ENCODE data around the gene CHST11. TPM values are rescaled to one million over a fixed set of nuclear protein-coding genes. Genes with fewer than 3 reads are reported as not detected.

The CHST11 gene
- total RNA-seq = 10 to 100 TPM in 5 of 7 donors, 1 to 10 TPM in 2; 4.2 to 39.9 (median 20.1) TPM
- polyA plus RNA-seq = 10 to 100 TPM in 1 of 2 donors, 1 to 10 TPM in 1; 4.0 to 23.7 TPM
- long read RNA-seq, donor 1, full-length matches to known transcripts = 2 of 15 reads
- long read RNA-seq, donor 1, partial matches to known transcripts = 0 of 15 reads
- long read RNA-seq, donor 1, other reads (novel, unspliced or antisense) = 13 of 15 reads
- long read RNA-seq, donor 2, full-length matches to known transcripts = 5 of 5 reads
- long read RNA-seq, donor 2, partial matches to known transcripts = 0 of 5 reads
- long read RNA-seq, donor 2, other reads (novel, unspliced or antisense) = 0 of 5 reads
- long read RNA-seq, donor 3, full-length matches to known transcripts = 23 of 42 reads
- long read RNA-seq, donor 3, partial matches to known transcripts = 0 of 42 reads
- long read RNA-seq, donor 3, other reads (novel, unspliced or antisense) = 19 of 42 reads

- Histone ChIP-seq H3K27me3 (no peaks in the 10 kb centered on the region), H3K9me3 (no peaks in the 10 kb centered on the region), H3K36me3 (no peaks in the 10 kb centered on the region), H3K4me3 (peak within 1 kb of the TSS; percentile 72), H3K4me1 (ENCODE audit: insufficient read depth) (no peaks in the 10 kb centered on the region), H3K27ac (peak within 1 kb of the TSS; percentile 39 to 57)
- no peak for TF ChIP-seq POLR2A (IDR thresholded peaks at IDR 0.05)
- peak in 1 of 3 donors; percentile 28 for TF ChIP-seq CTCF (IDR thresholded peaks at IDR 0.05)
- TF ChIP-seq EP300 (IDR thresholded peaks at IDR 0.05) = no peak
- intact Hi-C loops (cut with DNase I) = loop anchor here in 1 of 4 donors (10.0 kb wide), 1 partner anchor 408 kb away; no protein-coding TSS in a partner anchor
- peak; percentile 72 to 84 (median 73) for DNase-seq
- WGBS, 3 donors = 0 to 1% (median 0%) methylated on average over 46 to 47 of the region's 47 CpGs
Measured at GRCh38 chr12:104456417-104456949, at the start of gene CHST11. Gene CHST11, plus strand, starts transcription at chr12:104456948.

GRCh38 chr12:104407438-104407837 lies 49.3 kb upstream of the CHST11 start:
- no peaks in the 10 kb centered on the region for H3K36me3 ChIP-seq
- TF ChIP-seq POLR2A (IDR thresholded peaks at IDR 0.05) (no peak), CTCF (IDR thresholded peaks at IDR 0.05) (no peak), EP300 (IDR thresholded peaks at IDR 0.05) (no peak)
- intact Hi-C loops (cut with DNase I) = no loop called here
- no peaks in the 10 kb centered on the region for H3K27me3 ChIP-seq
- no peaks in the 10 kb centered on the region for H3K9me3 ChIP-seq
- no peak overlapping the region for H3K4me3 ChIP-seq
- no peak overlapping the region for H3K27ac ChIP-seq
- no peak for DNase-seq
- H3K4me1 ChIP-seq (ENCODE audit: insufficient read depth) = peaks cover 3% of the 10 kb centered on the region
- WGBS, 3 donors = 93 to 94% (median 93%) methylated on average over 5 of the region's 5 CpGs

DNA sequence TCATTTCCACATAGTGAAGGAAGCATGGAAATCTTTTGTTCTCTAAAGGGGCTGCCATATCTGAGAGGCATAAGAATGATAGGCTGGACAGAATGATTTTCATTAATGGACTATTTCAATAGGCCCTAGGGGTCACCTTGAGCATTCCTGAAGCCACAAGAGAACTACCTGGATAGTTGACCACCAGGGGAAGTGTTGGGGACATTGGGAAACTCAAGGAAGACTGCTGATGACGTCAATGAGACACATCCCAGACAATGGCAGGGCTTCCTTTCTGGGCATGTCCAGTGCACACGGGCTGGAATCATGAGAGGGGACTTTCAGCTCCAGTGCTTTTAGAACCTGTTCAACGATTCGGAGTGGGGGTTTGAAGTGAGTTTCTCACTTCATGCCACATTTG lies 48.8 kb upstream of the CHST11 start:
- peaks cover 3% of the 10 kb centered on the region for H3K4me1 ChIP-seq (ENCODE audit: insufficient read depth)
- H3K27ac ChIP-seq = peak overlapping the region in 1 of 2 donors; percentile 10
- no peak for DNase-seq
- no peaks in the 10 kb centered on the region for H3K27me3 ChIP-seq
- WGBS, 3 donors = 32 to 80% (median 67%) methylated on average over 4 of the region's 4 CpGs
- H3K4me3 ChIP-seq = no peak overlapping the region
- TF ChIP-seq EP300 (IDR thresholded peaks at IDR 0.05) = no peak
- no peak for TF ChIP-seq POLR2A (IDR thresholded peaks at IDR 0.05)
- no peak for TF ChIP-seq CTCF (IDR thresholded peaks at IDR 0.05)
- intact Hi-C loops (cut with DNase I) = no loop called here
- H3K36me3 ChIP-seq = no peaks in the 10 kb centered on the region
- no peaks in the 10 kb centered on the region for H3K9me3 ChIP-seq

GRCh38 chr12:104410326-104410725 lies 46.4 kb upstream of the CHST11 start:
- H3K27me3 ChIP-seq = no peaks in the 10 kb centered on the region
- no peak for DNase-seq
- no peaks in the 10 kb centered on the region for H3K36me3 ChIP-seq
- no peak for TF ChIP-seq CTCF (IDR thresholded peaks at IDR 0.05)
- peaks cover 3% of the 10 kb centered on the region for H3K4me1 ChIP-seq (ENCODE audit: insufficient read depth)
- H3K4me3 ChIP-seq = no peak overlapping the region
- H3K27ac ChIP-seq = no peak overlapping the region
- intact Hi-C loops (cut with DNase I) = no loop called here
- no peaks in the 10 kb centered on the region for H3K9me3 ChIP-seq

Measured in ovary (tissue), 10 donors.